ENCODE data around the gene CCDC7. TPM values are rescaled to one million over a fixed set of nuclear protein-coding genes. Genes with fewer than 3 reads are reported as not detected.
"Not testable (repeated sequence)": the region's sequence is repeated elsewhere in the genome, so short reads cannot be mapped to it uniquely, and the experiment has no call there.

CCDC7 gene
- total RNA-seq, 1 donor from 2014 or later: 24.7 TPM

GRCh38 chr10:32744321-32744720 lies 298.4 kb downstream of the CCDC7 start:
- H3K4me3 ChIP-seq: no peak overlapping the region
- no peaks in the 10 kb centered on the region for H3K27me3 ChIP-seq (ENCODE audit: low read depth)
- no peaks in the 10 kb centered on the region for H3K4me1 ChIP-seq
- peaks cover 12% of the 10 kb centered on the region for H3K9me3 ChIP-seq (replicated peaks)
- H3K36me3 ChIP-seq: peaks cover 28% of the 10 kb centered on the region
- DNase-seq: no peak
- H3K27ac ChIP-seq (replicated peaks): no peak overlapping the region
- intact Hi-C loops (cut with micrococcal nuclease): no loop called here
- TF ChIP-seq, protein P1, sequence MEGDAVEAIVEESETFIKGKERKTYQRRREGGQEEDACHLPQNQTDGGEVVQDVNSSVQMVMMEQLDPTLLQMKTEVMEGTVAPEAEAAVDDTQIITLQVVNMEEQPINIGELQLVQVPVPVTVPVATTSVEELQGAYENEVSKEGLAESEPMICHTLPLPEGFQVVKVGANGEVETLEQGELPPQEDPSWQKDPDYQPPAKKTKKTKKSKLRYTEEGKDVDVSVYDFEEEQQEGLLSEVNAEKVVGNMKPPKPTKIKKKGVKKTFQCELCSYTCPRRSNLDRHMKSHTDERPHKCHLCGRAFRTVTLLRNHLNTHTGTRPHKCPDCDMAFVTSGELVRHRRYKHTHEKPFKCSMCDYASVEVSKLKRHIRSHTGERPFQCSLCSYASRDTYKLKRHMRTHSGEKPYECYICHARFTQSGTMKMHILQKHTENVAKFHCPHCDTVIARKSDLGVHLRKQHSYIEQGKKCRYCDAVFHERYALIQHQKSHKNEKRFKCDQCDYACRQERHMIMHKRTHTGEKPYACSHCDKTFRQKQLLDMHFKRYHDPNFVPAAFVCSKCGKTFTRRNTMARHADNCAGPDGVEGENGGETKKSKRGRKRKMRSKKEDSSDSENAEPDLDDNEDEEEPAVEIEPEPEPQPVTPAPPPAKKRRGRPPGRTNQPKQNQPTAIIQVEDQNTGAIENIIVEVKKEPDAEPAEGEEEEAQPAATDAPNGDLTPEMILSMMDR (IDR thresholded peaks at IDR 0.05; ENCODE audit: borderline replicate concordance): no peak

GRCh38 chr10:32746869-32747268 lies 300.9 kb downstream of the CCDC7 start:
- no peak overlapping the region for H3K27ac ChIP-seq (replicated peaks)
- H3K36me3 ChIP-seq: peaks cover 28% of the 10 kb centered on the region
- H3K9me3 ChIP-seq (replicated peaks): peaks cover 12% of the 10 kb centered on the region
- no peaks in the 10 kb centered on the region for H3K27me3 ChIP-seq (ENCODE audit: low read depth)
- no peak for DNase-seq
- no peaks in the 10 kb centered on the region for H3K4me1 ChIP-seq
- TF ChIP-seq, protein P1 (IDR thresholded peaks at IDR 0.05; ENCODE audit: borderline replicate concordance): no peak
- no peak overlapping the region for H3K4me3 ChIP-seq
- intact Hi-C loops (cut with micrococcal nuclease): no loop called here

DNA sequence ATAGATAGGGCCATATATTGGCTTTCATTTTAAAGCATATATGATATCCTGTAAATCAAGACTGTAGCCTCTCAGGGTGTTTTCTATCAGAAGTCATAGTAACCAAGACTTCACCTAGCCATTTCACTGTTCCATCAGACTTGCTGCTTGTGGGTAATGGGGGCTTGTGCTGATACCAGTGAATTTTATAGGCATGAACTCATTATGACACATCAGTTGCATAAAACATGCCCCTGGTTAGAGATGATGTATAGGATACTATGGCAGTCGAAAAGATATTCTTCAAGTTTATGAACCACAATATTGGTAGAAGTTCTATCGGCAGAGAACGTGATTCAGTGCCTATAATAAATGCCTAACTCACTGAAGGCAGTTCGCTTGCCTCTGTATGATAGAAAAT lies 305.6 kb downstream of the CCDC7 start:
- Histone ChIP-seq H3K9me3 (replicated peaks) (peaks cover 30% of the 10 kb centered on the region), H3K27ac (replicated peaks) (no peak overlapping the region), H3K27me3 (ENCODE audit: low read depth) (no peaks in the 10 kb centered on the region), H3K36me3 (peaks cover 17% of the 10 kb centered on the region), H3K4me3 (no peak overlapping the region), H3K4me1 (no peaks in the 10 kb centered on the region)
- TF ChIP-seq, protein P1 (IDR thresholded peaks at IDR 0.05; ENCODE audit: borderline replicate concordance): no peak
- intact Hi-C loops (cut with micrococcal nuclease): no loop called here
- DNase-seq: no peak

DNA sequence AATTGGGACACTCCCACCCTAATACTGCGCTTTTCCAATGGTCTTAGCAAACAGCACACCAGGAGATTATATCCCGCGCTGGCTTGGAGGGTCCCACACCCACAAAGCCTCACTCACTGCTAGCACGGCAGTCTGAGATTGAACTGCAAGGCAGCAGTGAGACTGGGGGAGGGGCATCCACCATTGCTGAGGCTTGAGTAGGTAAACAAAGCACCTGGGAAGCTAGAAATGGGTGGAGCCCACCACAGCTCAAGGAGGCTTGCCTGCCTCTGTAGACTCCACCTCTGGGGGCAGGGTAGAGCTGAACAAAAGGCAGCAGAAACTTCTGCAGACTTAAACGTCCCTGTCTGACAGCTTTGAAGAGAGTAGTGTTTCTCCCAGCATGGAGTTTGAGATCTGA lies 309.0 kb downstream of the CCDC7 start:
- peaks cover 38% of the 10 kb centered on the region for H3K9me3 ChIP-seq (replicated peaks)
- H3K27ac ChIP-seq (replicated peaks); DNase-seq; H3K27me3 ChIP-seq (ENCODE audit: low read depth); intact Hi-C loops (cut with micrococcal nuclease); H3K36me3 ChIP-seq; H3K4me3 ChIP-seq; H3K4me1 ChIP-seq: not testable (repeated sequence)

GRCh38 chr10:32771217-32771616 lies 325.3 kb downstream of the CCDC7 start:
- TF ChIP-seq, protein P1 (IDR thresholded peaks at IDR 0.05; ENCODE audit: borderline replicate concordance): no peak
- no peak overlapping the region for H3K27ac ChIP-seq (replicated peaks)
- intact Hi-C loops (cut with micrococcal nuclease): no loop called here
- no peak for DNase-seq
- no peaks in the 10 kb centered on the region for H3K27me3 ChIP-seq (ENCODE audit: low read depth)
- H3K36me3 ChIP-seq: no peaks in the 10 kb centered on the region
- H3K4me3 ChIP-seq: no peak overlapping the region
- no peaks in the 10 kb centered on the region for H3K4me1 ChIP-seq
- H3K9me3 ChIP-seq (replicated peaks): peaks cover 71% of the 10 kb centered on the region

DNA sequence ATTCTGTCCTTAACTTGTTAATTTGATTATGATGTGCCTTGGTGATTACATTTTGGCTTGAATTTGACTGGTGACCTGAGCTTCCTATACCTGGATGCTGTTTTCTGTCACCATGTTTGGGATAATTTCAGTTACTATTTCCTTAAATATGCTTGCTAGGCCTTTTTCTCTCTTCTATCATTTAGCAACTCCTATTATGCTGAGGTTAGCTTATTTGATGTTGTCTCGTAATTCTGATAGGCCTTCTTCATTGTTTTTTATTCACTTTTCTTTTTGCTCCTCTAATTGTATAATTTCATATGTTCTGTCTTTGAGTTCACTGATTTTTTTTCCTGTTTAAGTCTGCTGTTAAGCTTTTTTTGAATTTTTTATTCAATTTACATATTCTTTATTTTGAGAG lies 327.2 kb downstream of the CCDC7 start:
- H3K27me3 ChIP-seq (ENCODE audit: low read depth): no peaks in the 10 kb centered on the region
- no peak for DNase-seq
- intact Hi-C loops (cut with micrococcal nuclease): no loop called here
- no peaks in the 10 kb centered on the region for H3K36me3 ChIP-seq
- H3K9me3 ChIP-seq (replicated peaks): peaks cover 52% of the 10 kb centered on the region
- H3K4me3 ChIP-seq: no peak overlapping the region
- no peaks in the 10 kb centered on the region for H3K4me1 ChIP-seq
- TF ChIP-seq, protein P1 (IDR thresholded peaks at IDR 0.05; ENCODE audit: borderline replicate concordance): no peak
- no peak overlapping the region for H3K27ac ChIP-seq (replicated peaks)
